ENCODE results near the gene TRIP11. TPM values are rescaled to one million over a fixed set of nuclear protein-coding genes. Genes with fewer than 3 reads are reported as not detected.

Gene TRIP11
- total RNA-seq, 4 donors from 2014 or later = 23.3 to 59.1 (median 36.9) TPM

Other genes with a start within 250 kb of the TRIP11 start
- 10 to 100 TPM; 28.0 to 61.7 (median 33.4) TPM for gene TC2N, start 172.5 kb downstream of the TRIP11 start, total RNA-seq
- 10 to 100 TPM; 20.3 to 44.3 (median 37.2) TPM for gene FBLN5, start 92.4 kb downstream of the TRIP11 start, total RNA-seq
- gene ATXN3, start 66.5 kb upstream of the TRIP11 start, total RNA-seq = 10 to 100 TPM; 35.2 to 76.9 (median 39.1) TPM
- 100 to 1,000 TPM; 140 to 234 (median 201) TPM for gene NDUFB1, start 81.6 kb upstream of the TRIP11 start, total RNA-seq
- gene CPSF2, start 81.9 kb upstream of the TRIP11 start, total RNA-seq = 10 to 100 TPM; 13.0 to 39.6 (median 32.3) TPM

Measured in suprapubic skin (tissue), 4 donors.